ENCODE results near the gene DNM3. TPM values are rescaled to one million over a fixed set of nuclear protein-coding genes. Genes with fewer than 3 reads are reported as not detected.
"Not testable (repeated sequence)": the region's sequence is repeated elsewhere in the genome, so short reads cannot be mapped to it uniquely, and the experiment has no call there.

DNM3 gene
- total RNA-seq, 2 experiments from 2014 or later = 1.5 to 1.6 TPM

GRCh38 chr1:172351754-172352161, 510.5 kb downstream of the DNM3 start:
- Mint-ChIP-seq H3K27me3 (ENCODE audit: low read depth) (no peaks in the 10 kb centered on the region), H3K27ac (no peak overlapping the region), H3K4me3 (no peak overlapping the region), H3K9me3 (ENCODE audit: insufficient read depth) (peaks cover 15% of the 10 kb centered on the region), H3K4me1 (ENCODE audit: low read depth) (peaks cover 23% of the 10 kb centered on the region), H3K36me3 (ENCODE audit: low read depth) (peaks cover 7% of the 10 kb centered on the region)
- ChIA-PET POLR2A (no interaction called here), CTCF (interaction anchor here (0.7 to 1.9 kb wide), 4 partner anchors 10 to 550 kb away, joined by 3 to 5 read pairs (median 4); no protein-coding TSS in a partner anchor)
- no peak for DNase-seq
- ATAC-seq = no peak

GRCh38 chr1:172352435-172352834, 511.1 kb downstream of the DNM3 start:
- peaks cover 2% of the 10 kb centered on the region for H3K36me3 Mint-ChIP-seq (ENCODE audit: low read depth)
- POLR2A ChIA-PET = no interaction called here
- ATAC-seq = peak; percentile 60

GRCh38 chr1:172354291-172355274, 513.3 kb downstream of the DNM3 start:
- Mint-ChIP-seq H3K4me3 (no peak overlapping the region), H3K27ac (no peak overlapping the region), H3K4me1 (ENCODE audit: low read depth) (peaks cover 48% of the 10 kb centered on the region), H3K27me3 (ENCODE audit: low read depth) (no peaks in the 10 kb centered on the region), H3K9me3 (ENCODE audit: insufficient read depth) (no peaks in the 10 kb centered on the region), H3K36me3 (ENCODE audit: low read depth) (no peaks in the 10 kb centered on the region)
- no peak for ATAC-seq
- ChIA-PET POLR2A (no interaction called here), CTCF (interaction anchor here (0.8 to 2.5 kb wide), 5 partner anchors 12 to 220 kb away, joined by 3 to 8 read pairs (median 3); no protein-coding TSS in a partner anchor)
- DNase-seq = no peak

More at GRCh38 chr1:172352435-172352834, 511.1 kb downstream of the DNM3 start:
- CTCF ChIA-PET = interaction anchor here (1.0 to 1.9 kb wide), 4 partner anchors 10 to 551 kb away, joined by 3 to 5 read pairs (median 4); no protein-coding TSS in a partner anchor
- peaks cover 28% of the 10 kb centered on the region for H3K4me1 Mint-ChIP-seq (ENCODE audit: low read depth)
- peaks cover 8% of the 10 kb centered on the region for H3K9me3 Mint-ChIP-seq (ENCODE audit: insufficient read depth)
- H3K4me3 Mint-ChIP-seq = no peak overlapping the region
- no peak for DNase-seq
- H3K27me3 Mint-ChIP-seq (ENCODE audit: low read depth) = no peaks in the 10 kb centered on the region
- no peak overlapping the region for H3K27ac Mint-ChIP-seq

- no peaks in the 10 kb centered on the region for H3K9me3 Mint-ChIP-seq (ENCODE audit: insufficient read depth)
- DNase-seq = no peak
- ChIA-PET CTCF (no interaction called here), POLR2A (no interaction called here)
- no peak overlapping the region for H3K27ac Mint-ChIP-seq
- no peak for ATAC-seq
- H3K36me3 Mint-ChIP-seq (ENCODE audit: low read depth) = no peaks in the 10 kb centered on the region
- H3K4me1 Mint-ChIP-seq (ENCODE audit: low read depth) = peaks cover 57% of the 10 kb centered on the region
- H3K4me3 Mint-ChIP-seq = no peak overlapping the region
- no peaks in the 10 kb centered on the region for H3K27me3 Mint-ChIP-seq (ENCODE audit: low read depth)
These were observed 515.3 kb downstream of the DNM3 start for GRCh38 chr1:172356620-172357019.

GRCh38 chr1:172357753-172358385, 516.6 kb downstream of the DNM3 start:
- POLR2A ChIA-PET = interaction anchor here (0.7 to 2.0 kb wide), 7 partner anchors 15 to 103 kb away, joined by 4 to 9 read pairs (median 6); no protein-coding TSS in a partner anchor
- H3K4me3 Mint-ChIP-seq = no peak overlapping the region
- DNase-seq (no peak), ATAC-seq (no peak)
- peaks cover 44% of the 10 kb centered on the region for H3K4me1 Mint-ChIP-seq (ENCODE audit: low read depth)
- H3K27me3 Mint-ChIP-seq (ENCODE audit: low read depth) = no peaks in the 10 kb centered on the region
- CTCF ChIA-PET = interaction anchor here (0.7 to 5.6 kb wide), 17 partner anchors 8 to 356 kb away, joined by 3 to 56 read pairs (median 5); no protein-coding TSS in a partner anchor
- H3K36me3 Mint-ChIP-seq (ENCODE audit: low read depth) = no peaks in the 10 kb centered on the region
- H3K27ac Mint-ChIP-seq = peak overlapping the region; percentile 12
- H3K9me3 Mint-ChIP-seq (ENCODE audit: insufficient read depth) = no peaks in the 10 kb centered on the region

GRCh38 chr1:172359491-172359999, 518.2 kb downstream of the DNM3 start:
- Mint-ChIP-seq H3K4me1 (ENCODE audit: low read depth) (peaks cover 37% of the 10 kb centered on the region), H3K9me3 (ENCODE audit: insufficient read depth) (no peaks in the 10 kb centered on the region), H3K27ac (peak overlapping the region; percentile 77), H3K27me3 (ENCODE audit: low read depth) (no peaks in the 10 kb centered on the region), H3K36me3 (ENCODE audit: low read depth) (no peaks in the 10 kb centered on the region), H3K4me3 (no peak overlapping the region)
- CTCF ChIA-PET = interaction anchor here (0.6 to 5.6 kb wide), 19 partner anchors 9 to 558 kb away, joined by 3 to 56 read pairs (median 5); no protein-coding TSS in a partner anchor
- DNase-seq = no peak
- POLR2A ChIA-PET = interaction anchor here (0.6 to 2.0 kb wide), 10 partner anchors 9 to 39 kb away, joined by 3 to 11 read pairs (median 6); no protein-coding TSS in a partner anchor
- ATAC-seq = no peak

- no peaks in the 10 kb centered on the region for H3K9me3 Mint-ChIP-seq (ENCODE audit: insufficient read depth)
- DNase-seq = no peak
- H3K4me3 Mint-ChIP-seq = no peak overlapping the region
- H3K27ac Mint-ChIP-seq = no peak overlapping the region
- POLR2A ChIA-PET = no interaction called here
- CTCF ChIA-PET = interaction anchor here (1.0 to 5.6 kb wide), 8 partner anchors 8 to 69 kb away, joined by 3 to 56 read pairs (median 8); no protein-coding TSS in a partner anchor
- peaks cover 2% of the 10 kb centered on the region for H3K36me3 Mint-ChIP-seq (ENCODE audit: low read depth)
- ATAC-seq = no peak
- peaks cover 37% of the 10 kb centered on the region for H3K4me1 Mint-ChIP-seq (ENCODE audit: low read depth)
- H3K27me3 Mint-ChIP-seq (ENCODE audit: low read depth) = no peaks in the 10 kb centered on the region
These were observed 519.2 kb downstream of the DNM3 start for GRCh38 chr1:172360511-172360910.

- CTCF ChIA-PET = interaction anchor here (1.1 to 5.6 kb wide), 5 partner anchors 12 to 38 kb away, joined by 3 to 56 read pairs (median 4); no protein-coding TSS in a partner anchor
- Mint-ChIP-seq H3K4me1 (ENCODE audit: low read depth) (peaks cover 37% of the 10 kb centered on the region), H3K9me3 (ENCODE audit: insufficient read depth) (peaks cover 1% of the 10 kb centered on the region), H3K27ac (no peak overlapping the region), H3K4me3 (no peak overlapping the region), H3K36me3 (ENCODE audit: low read depth) (peaks cover 2% of the 10 kb centered on the region), H3K27me3 (ENCODE audit: low read depth) (no peaks in the 10 kb centered on the region)
- no peak for ATAC-seq
- no peak for DNase-seq
- POLR2A ChIA-PET = no interaction called here
These were observed 519.7 kb downstream of the DNM3 start for GRCh38 chr1:172360985-172361384.

GRCh38 chr1:172363852-172364251, 522.6 kb downstream of the DNM3 start:
- Mint-ChIP-seq H3K4me1 (ENCODE audit: low read depth) (peaks cover 16% of the 10 kb centered on the region), H3K27ac (no peak overlapping the region)
- ATAC-seq = no peak

GRCh38 chr1:172371646-172372045, 530.3 kb downstream of the DNM3 start:
- DNase-seq; H3K27ac Mint-ChIP-seq; ATAC-seq; H3K27me3 Mint-ChIP-seq (ENCODE audit: low read depth); H3K4me3 Mint-ChIP-seq; POLR2A ChIA-PET; H3K36me3 Mint-ChIP-seq (ENCODE audit: low read depth): not testable (repeated sequence)
- CTCF ChIA-PET = interaction anchor here (1.4 to 1.8 kb wide), 2 partner anchors 13 to 281 kb away, joined by 3 to 5 read pairs; no protein-coding TSS in a partner anchor
- Mint-ChIP-seq H3K9me3 (ENCODE audit: insufficient read depth) (peaks cover 17% of the 10 kb centered on the region), H3K4me1 (ENCODE audit: low read depth) (peaks cover 16% of the 10 kb centered on the region)

More at GRCh38 chr1:172363852-172364251, 522.6 kb downstream of the DNM3 start:
- ChIA-PET CTCF (no interaction called here), POLR2A (no interaction called here)
- Mint-ChIP-seq H3K4me3 (no peak overlapping the region), H3K27me3 (ENCODE audit: low read depth) (no peaks in the 10 kb centered on the region), H3K9me3 (ENCODE audit: insufficient read depth) (peaks cover 21% of the 10 kb centered on the region), H3K36me3 (ENCODE audit: low read depth) (peaks cover 9% of the 10 kb centered on the region)
- no peak for DNase-seq

- no peak for ATAC-seq
These were observed 532.6 kb downstream of the DNM3 start for GRCh38 chr1:172373864-172374263.

More at GRCh38 chr1:172373864-172374263, 532.6 kb downstream of the DNM3 start:
- no peak for DNase-seq
- no peaks in the 10 kb centered on the region for H3K27me3 Mint-ChIP-seq (ENCODE audit: low read depth)
- H3K9me3 Mint-ChIP-seq (ENCODE audit: insufficient read depth) = peaks cover 3% of the 10 kb centered on the region
- peaks cover 20% of the 10 kb centered on the region for H3K4me1 Mint-ChIP-seq (ENCODE audit: low read depth)
- H3K4me3 Mint-ChIP-seq = no peak overlapping the region
- peaks cover 5% of the 10 kb centered on the region for H3K36me3 Mint-ChIP-seq (ENCODE audit: low read depth)
- POLR2A ChIA-PET = no interaction called here
- CTCF ChIA-PET = interaction anchor here (1.0 to 3.2 kb wide), 4 partner anchors 15 to 56 kb away, joined by 4 to 23 read pairs (median 6); no protein-coding TSS in a partner anchor
- H3K27ac Mint-ChIP-seq = no peak overlapping the region
